ENCODE results near the gene IFNA5.

DNA sequence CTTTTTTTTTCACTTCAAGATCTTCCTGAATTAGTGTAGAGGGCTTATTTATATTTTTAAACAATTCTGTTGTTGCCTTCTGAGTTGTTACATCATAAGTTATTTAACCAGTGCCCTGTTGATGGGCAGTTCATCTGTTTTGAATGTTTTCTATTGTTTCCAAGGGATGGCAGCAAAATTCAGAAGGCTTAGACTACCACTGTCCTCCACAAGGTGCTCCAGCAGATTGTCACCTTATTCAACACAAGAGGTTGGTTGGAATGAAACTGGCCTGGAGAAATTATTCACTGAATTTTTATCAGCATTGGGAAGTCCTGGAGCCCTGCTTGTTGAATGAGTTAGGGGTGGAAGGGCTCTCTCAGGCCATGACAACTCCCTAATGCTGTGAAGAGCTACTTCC, 31.3 kb upstream of the IFNA5 start:
- no peak for TF ChIP-seq RAD21 (conservative IDR thresholded peaks at IDR 0.05)
- TF ChIP-seq, protein P1, sequence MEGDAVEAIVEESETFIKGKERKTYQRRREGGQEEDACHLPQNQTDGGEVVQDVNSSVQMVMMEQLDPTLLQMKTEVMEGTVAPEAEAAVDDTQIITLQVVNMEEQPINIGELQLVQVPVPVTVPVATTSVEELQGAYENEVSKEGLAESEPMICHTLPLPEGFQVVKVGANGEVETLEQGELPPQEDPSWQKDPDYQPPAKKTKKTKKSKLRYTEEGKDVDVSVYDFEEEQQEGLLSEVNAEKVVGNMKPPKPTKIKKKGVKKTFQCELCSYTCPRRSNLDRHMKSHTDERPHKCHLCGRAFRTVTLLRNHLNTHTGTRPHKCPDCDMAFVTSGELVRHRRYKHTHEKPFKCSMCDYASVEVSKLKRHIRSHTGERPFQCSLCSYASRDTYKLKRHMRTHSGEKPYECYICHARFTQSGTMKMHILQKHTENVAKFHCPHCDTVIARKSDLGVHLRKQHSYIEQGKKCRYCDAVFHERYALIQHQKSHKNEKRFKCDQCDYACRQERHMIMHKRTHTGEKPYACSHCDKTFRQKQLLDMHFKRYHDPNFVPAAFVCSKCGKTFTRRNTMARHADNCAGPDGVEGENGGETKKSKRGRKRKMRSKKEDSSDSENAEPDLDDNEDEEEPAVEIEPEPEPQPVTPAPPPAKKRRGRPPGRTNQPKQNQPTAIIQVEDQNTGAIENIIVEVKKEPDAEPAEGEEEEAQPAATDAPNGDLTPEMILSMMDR (IDR thresholded peaks at IDR 0.05; ENCODE audit: poor library complexity, severe bottlenecking), result no peak
- no peak for TF ChIP-seq TAF1 (IDR thresholded peaks at IDR 0.05; ENCODE audit: low read depth)
- TF ChIP-seq POLR2AphosphoS5 (IDR thresholded peaks at IDR 0.05), result no peak
- TF ChIP-seq EP300 (conservative IDR thresholded peaks at IDR 0.05; ENCODE audit: poor library complexity, severe bottlenecking), result no peak
- TF ChIP-seq SMC3 (conservative IDR thresholded peaks at IDR 0.05; ENCODE audit: poor library complexity), result no peak
- TF ChIP-seq REST (IDR thresholded peaks at IDR 0.05; ENCODE audit: borderline replicate concordance), result no peak
- TF ChIP-seq EZH2 (IDR thresholded peaks at IDR 0.05; ENCODE audit: borderline replicate concordance, insufficient read depth, low read length, poor library complexity, severe bottlenecking), result no peak

Measured in neural cell (in vitro differentiated cells).